MG63 (cell line): Measurements from ENCODE around the gene FUOM. TPM values are rescaled to one million over a fixed set of nuclear protein-coding genes. Genes with fewer than 3 reads are reported as not detected.

Experiments
- DNase-seq: peaks from one replicate; pipeline ENCODE4 v3.0.0-alpha.2; 2020
- H3K27me3 ChIP-seq: fragments of 250-450 bp; sonication (Bioruptor Pico); 2 replicates; pipeline ENCODE4 v1.5.1; 2020; ENCODE audit warnings: mild to moderate bottlenecking, moderate library complexity
- H3K36me3 ChIP-seq: fragments of 250-450 bp; sonication (Bioruptor Pico); 2 replicates; pipeline ENCODE4 v1.5.1; 2020; ENCODE audit warnings: mild to moderate bottlenecking, moderate library complexity
- H3K4me3 ChIP-seq: fragments of 250-450 bp; sonication (Bioruptor Pico); 2 replicates; pipeline ENCODE4 v1.5.1; 2020; ENCODE audit warnings: mild to moderate bottlenecking, moderate library complexity
- H3K9me3 ChIP-seq: fragments of 250-450 bp; sonication (Bioruptor Pico); 2 replicates; pipeline ENCODE4 v1.5.1; 2020; ENCODE audit warnings: mild to moderate bottlenecking, moderate library complexity
- total RNA-seq: library from RNA; depleted of rRNA; stranded (reverse); fragments of >200 nt; shearing (Covaris generic); gene quantifications from 2 replicates; pipeline ENCODE4 v1.2.3, GENCODE V29; 2014; ENCODE audit warnings: low replicate concordance; rRNA removed

FUOM gene
- 10.8 and 50.8 TPM in 2 replicates for total RNA-seq

GRCh38 chr10:133357285-133358161 is at the start of gene FUOM:
TSS of gene FUOM (minus strand) at chr10:133358019. CDS start at chr10:133358007, 12 bp downstream.
- no peaks in the 10 kb centered on the region for H3K27me3 ChIP-seq
- peak; percentile 79 for DNase-seq
- H3K4me3 ChIP-seq, result peak within 1 kb of the TSS; percentile 53
- H3K9me3 ChIP-seq, result no peaks in the 10 kb centered on the region
- peaks cover 5% of the 10 kb centered on the region for H3K36me3 ChIP-seq

- Histone ChIP-seq H3K27me3 (no peaks in the 10 kb centered on the region), H3K36me3 (peaks cover 77% of the 10 kb centered on the region), H3K4me3 (no peak overlapping the region), H3K9me3 (peaks cover 17% of the 10 kb centered on the region)
- DNase-seq, result no peak
These were observed 48.2 kb upstream of the FUOM start for GRCh38 chr10:133405844-133406527.

GRCh38 chr10:133405272-133405671 is 47.5 kb upstream of the FUOM start:
- Histone ChIP-seq H3K9me3 (peaks cover 14% of the 10 kb centered on the region), H3K36me3 (peaks cover 77% of the 10 kb centered on the region), H3K27me3 (no peaks in the 10 kb centered on the region), H3K4me3 (no peak overlapping the region)
- no peak for DNase-seq

- Histone ChIP-seq H3K4me3 (no peak overlapping the region), H3K9me3 (peaks cover 7% of the 10 kb centered on the region; the same call in 1 of the 2 replicates), H3K36me3 (peaks cover 75% of the 10 kb centered on the region), H3K27me3 (no peaks in the 10 kb centered on the region)
- no peak for DNase-seq
These were observed 46.0 kb upstream of the FUOM start for GRCh38 chr10:133403784-133404183.

GRCh38 chr10:133403359-133403758 is 45.5 kb upstream of the FUOM start:
- Histone ChIP-seq H3K9me3 (peaks cover 4% of the 10 kb centered on the region; the same call in 1 of the 2 replicates), H3K27me3 (no peaks in the 10 kb centered on the region), H3K36me3 (peaks cover 75% of the 10 kb centered on the region), H3K4me3 (no peak overlapping the region)
- DNase-seq, result no peak

GRCh38 chr10:133401981-133402725 is 44.3 kb upstream of the FUOM start:
- no peak overlapping the region for H3K4me3 ChIP-seq
- DNase-seq, result no peak
- H3K9me3 ChIP-seq, result no peaks in the 10 kb centered on the region
- H3K27me3 ChIP-seq, result no peaks in the 10 kb centered on the region
- H3K36me3 ChIP-seq, result peaks cover 69% of the 10 kb centered on the region

GRCh38 chr10:133401500-133401899 is 43.7 kb upstream of the FUOM start:
- Histone ChIP-seq H3K36me3 (peaks cover 62% of the 10 kb centered on the region), H3K9me3 (no peaks in the 10 kb centered on the region), H3K27me3 (no peaks in the 10 kb centered on the region), H3K4me3 (no peak overlapping the region)
- no peak for DNase-seq

GRCh38 chr10:133400624-133401424 is 43.0 kb upstream of the FUOM start:
- Histone ChIP-seq H3K36me3 (peaks cover 64% of the 10 kb centered on the region), H3K27me3 (no peaks in the 10 kb centered on the region), H3K4me3 (no peak overlapping the region), H3K9me3 (no peaks in the 10 kb centered on the region)
- DNase-seq, result no peak

GRCh38 chr10:133399123-133399601 is 41.3 kb upstream of the FUOM start:
- DNase-seq, result no peak
- no peak overlapping the region for H3K4me3 ChIP-seq
- peaks cover 56% of the 10 kb centered on the region for H3K36me3 ChIP-seq
- H3K27me3 ChIP-seq, result no peaks in the 10 kb centered on the region
- H3K9me3 ChIP-seq, result no peaks in the 10 kb centered on the region

- no peaks in the 10 kb centered on the region for H3K9me3 ChIP-seq
- DNase-seq, result no peak
- peaks cover 51% of the 10 kb centered on the region for H3K36me3 ChIP-seq
These were observed 40.1 kb upstream of the FUOM start for GRCh38 chr10:133397938-133398337.

GRCh38 chr10:133396035-133396624 is 38.3 kb upstream of the FUOM start:
- Histone ChIP-seq H3K27me3 (no peaks in the 10 kb centered on the region), H3K4me3 (no peak overlapping the region), H3K9me3 (no peaks in the 10 kb centered on the region), H3K36me3 (peaks cover 42% of the 10 kb centered on the region)
- DNase-seq, result no peak

More at GRCh38 chr10:133397938-133398337, 40.1 kb upstream of the FUOM start:
- Histone ChIP-seq H3K27me3 (no peaks in the 10 kb centered on the region), H3K4me3 (no peak overlapping the region)

- Histone ChIP-seq H3K27me3 (no peaks in the 10 kb centered on the region), H3K36me3 (peaks cover 33% of the 10 kb centered on the region), H3K9me3 (no peaks in the 10 kb centered on the region), H3K4me3 (peak overlapping the region; percentile 97)
- no peak for DNase-seq
These were observed 37.0 kb upstream of the FUOM start for GRCh38 chr10:133394801-133395221.

GRCh38 chr10:133394064-133394663 is 36.3 kb upstream of the FUOM start, which contains the start of gene MTG1:
TSS of gene MTG1 (plus strand) at chr10:133394157. CDS start at chr10:133394221, 64 bp downstream.
- no peaks in the 10 kb centered on the region for H3K9me3 ChIP-seq
- H3K4me3 ChIP-seq, result peak within 1 kb of the TSS; percentile 97
- H3K27me3 ChIP-seq, result no peaks in the 10 kb centered on the region
- DNase-seq, result peak; percentile 93
- peaks cover 26% of the 10 kb centered on the region for H3K36me3 ChIP-seq

- DNase-seq, result no peak
- no peaks in the 10 kb centered on the region for H3K27me3 ChIP-seq
- H3K4me3 ChIP-seq, result peak overlapping the region; percentile 97
- no peaks in the 10 kb centered on the region for H3K9me3 ChIP-seq
- H3K36me3 ChIP-seq, result peaks cover 20% of the 10 kb centered on the region
These were observed 35.7 kb upstream of the FUOM start for GRCh38 chr10:133393401-133394063.
